Osteocyte (in vitro differentiated cells): ENCODE results near the gene EFL1. TPM values are rescaled to one million over a fixed set of nuclear protein-coding genes. Genes with fewer than 3 reads are reported as not detected.

Experiments used
- DNase-seq: peaks from one replicate; pipeline ENCODE4 v3.0.0; 2021; ENCODE audit warnings: mixed read lengths; ENCODE audit not compliant: unreplicated experiment; ENCODE audit errors: extremely low spot score
- H3K27ac Mint-ChIP-seq: one replicate; pipeline ENCODE4 v1.8.0; 2021; ENCODE audit warnings: mild to moderate bottlenecking, mixed read lengths; ENCODE audit not compliant: unreplicated experiment
- H3K27me3 Mint-ChIP-seq: one replicate; pipeline ENCODE4 v1.8.0; 2021; ENCODE audit warnings: mixed read lengths; ENCODE audit not compliant: unreplicated experiment
- H3K36me3 Mint-ChIP-seq: one replicate; pipeline ENCODE4 v1.8.0; 2021; ENCODE audit warnings: mixed read lengths; ENCODE audit not compliant: unreplicated experiment
- H3K4me1 Mint-ChIP-seq: one replicate; pipeline ENCODE4 v1.8.0; 2021; ENCODE audit warnings: mixed read lengths; ENCODE audit not compliant: unreplicated experiment
- H3K4me3 Mint-ChIP-seq: one replicate; pipeline ENCODE4 v1.8.0; 2021; ENCODE audit warnings: mild to moderate bottlenecking, moderate library complexity, mixed read lengths; ENCODE audit not compliant: unreplicated experiment
- H3K9me3 Mint-ChIP-seq: one replicate; pipeline ENCODE4 v1.8.0; 2021; ENCODE audit warnings: mixed read lengths; ENCODE audit not compliant: unreplicated experiment
- CTCF ChIP-seq: fragments of 200-600 bp; sonication (generic); IDR thresholded peaks from 2 replicates; pipeline ENCODE4 v1.5.0; 2021; ENCODE audit warnings: antibody characterized with exemption, mild to moderate bottlenecking, moderate library complexity
- total RNA-seq: library from RNA; stranded (reverse); gene quantifications from 2 replicates; pipeline ENCODE4 v1.2.1, GENCODE V29; 2021

The EFL1 gene
- total RNA-seq, 1 donor from 2014 or later: 17.9 TPM

- H3K27me3 Mint-ChIP-seq: no peaks in the 10 kb centered on the region
- H3K36me3 Mint-ChIP-seq: peaks cover 21% of the 10 kb centered on the region
- no peak overlapping the region for H3K4me3 Mint-ChIP-seq
- H3K9me3 Mint-ChIP-seq: peaks cover 5% of the 10 kb centered on the region
- peaks cover 8% of the 10 kb centered on the region for H3K4me1 Mint-ChIP-seq
- no peak for TF ChIP-seq CTCF
- H3K27ac Mint-ChIP-seq: no peak overlapping the region
- no peak for DNase-seq
These were observed 103.7 kb downstream of the EFL1 start for GRCh38 chr15:82158811-82159210.

- peaks cover 2% of the 10 kb centered on the region for H3K9me3 Mint-ChIP-seq
- no peak for DNase-seq
- TF ChIP-seq CTCF: no peak
- H3K27ac Mint-ChIP-seq: no peak overlapping the region
- peaks cover 15% of the 10 kb centered on the region for H3K4me1 Mint-ChIP-seq
- H3K27me3 Mint-ChIP-seq: no peaks in the 10 kb centered on the region
- H3K4me3 Mint-ChIP-seq: no peak overlapping the region
- H3K36me3 Mint-ChIP-seq: peaks cover 33% of the 10 kb centered on the region
These were observed 111.9 kb downstream of the EFL1 start for GRCh38 chr15:82150645-82151044.

- Mint-ChIP-seq H3K4me1 (peaks cover 15% of the 10 kb centered on the region), H3K27me3 (no peaks in the 10 kb centered on the region), H3K27ac (peak overlapping the region; percentile 54), H3K4me3 (no peak overlapping the region), H3K9me3 (no peaks in the 10 kb centered on the region), H3K36me3 (peaks cover 27% of the 10 kb centered on the region)
- no peak for DNase-seq
- no peak for TF ChIP-seq CTCF
These were observed 115.5 kb downstream of the EFL1 start for GRCh38 chr15:82146990-82147461.

- H3K27ac Mint-ChIP-seq: peak overlapping the region; percentile 54
- peaks cover 24% of the 10 kb centered on the region for H3K36me3 Mint-ChIP-seq
- no peaks in the 10 kb centered on the region for H3K27me3 Mint-ChIP-seq
- no peak for TF ChIP-seq CTCF
- H3K9me3 Mint-ChIP-seq: no peaks in the 10 kb centered on the region
- H3K4me1 Mint-ChIP-seq: peaks cover 15% of the 10 kb centered on the region
- no peak overlapping the region for H3K4me3 Mint-ChIP-seq
- DNase-seq: no peak
These were observed 116.0 kb downstream of the EFL1 start for GRCh38 chr15:82146576-82146975.

GRCh38 chr15:82143390-82144385, 118.8 kb downstream of the EFL1 start:
- peaks cover 30% of the 10 kb centered on the region for H3K4me1 Mint-ChIP-seq
- H3K9me3 Mint-ChIP-seq: no peaks in the 10 kb centered on the region
- H3K27ac Mint-ChIP-seq: no peak overlapping the region
- no peak for TF ChIP-seq CTCF
- no peak overlapping the region for H3K4me3 Mint-ChIP-seq
- no peaks in the 10 kb centered on the region for H3K27me3 Mint-ChIP-seq
- peaks cover 2% of the 10 kb centered on the region for H3K36me3 Mint-ChIP-seq
- no peak for DNase-seq
